Amniotic stem cell (primary cell): ENCODE data around the gene NAT8.
"Not testable (repeated sequence)": the region's sequence is repeated elsewhere in the genome, so short reads cannot be mapped to it uniquely, and the experiment has no call there.

Source experiments
- DNase-seq: peaks from one replicate; lab custom pipeline; 2025; lab: John Stamatoyannopoulos, UW

NAT8 gene, protein sequence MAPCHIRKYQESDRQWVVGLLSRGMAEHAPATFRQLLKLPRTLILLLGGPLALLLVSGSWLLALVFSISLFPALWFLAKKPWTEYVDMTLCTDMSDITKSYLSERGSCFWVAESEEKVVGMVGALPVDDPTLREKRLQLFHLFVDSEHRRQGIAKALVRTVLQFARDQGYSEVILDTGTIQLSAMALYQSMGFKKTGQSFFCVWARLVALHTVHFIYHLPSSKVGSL

DNA sequence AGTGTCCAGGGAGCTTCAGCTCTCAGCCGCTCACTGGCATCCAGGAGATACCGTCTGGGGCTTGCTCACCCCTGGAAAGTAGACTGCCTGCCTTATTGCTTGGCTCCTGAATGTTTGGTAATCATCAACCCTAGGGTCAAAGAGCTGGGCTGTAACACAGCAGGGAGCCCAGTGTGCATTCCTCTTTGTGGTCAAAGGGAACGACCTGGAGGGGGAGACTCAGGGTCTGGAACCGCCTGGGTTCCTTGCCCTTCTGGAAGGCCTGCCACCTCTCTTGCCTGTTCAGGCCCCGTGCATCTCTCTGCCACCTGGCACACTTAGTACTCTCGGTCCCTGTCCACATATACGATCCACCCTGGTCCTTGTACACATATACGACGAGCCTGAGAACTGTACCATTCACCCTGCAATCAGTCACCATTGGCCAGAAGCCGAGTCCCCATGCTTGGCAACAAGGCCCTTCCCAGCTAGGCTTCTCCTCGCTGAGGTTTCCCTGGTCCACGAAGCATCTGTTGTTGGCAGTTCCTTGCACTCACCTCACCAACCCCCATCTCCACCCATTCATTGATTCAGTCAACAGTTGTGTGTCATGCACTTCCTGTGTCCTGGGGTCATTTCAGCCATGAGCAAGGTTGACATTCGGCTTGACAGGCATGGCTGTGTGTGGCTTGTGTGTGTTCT lies at the start of gene NAT8:
Gene NAT8 (minus strand): TSS at position 85 of the 681 bp plus-strand sequence. CDS start 794 bp downstream, outside the sequence.
- no peak for DNase-seq

DNA sequence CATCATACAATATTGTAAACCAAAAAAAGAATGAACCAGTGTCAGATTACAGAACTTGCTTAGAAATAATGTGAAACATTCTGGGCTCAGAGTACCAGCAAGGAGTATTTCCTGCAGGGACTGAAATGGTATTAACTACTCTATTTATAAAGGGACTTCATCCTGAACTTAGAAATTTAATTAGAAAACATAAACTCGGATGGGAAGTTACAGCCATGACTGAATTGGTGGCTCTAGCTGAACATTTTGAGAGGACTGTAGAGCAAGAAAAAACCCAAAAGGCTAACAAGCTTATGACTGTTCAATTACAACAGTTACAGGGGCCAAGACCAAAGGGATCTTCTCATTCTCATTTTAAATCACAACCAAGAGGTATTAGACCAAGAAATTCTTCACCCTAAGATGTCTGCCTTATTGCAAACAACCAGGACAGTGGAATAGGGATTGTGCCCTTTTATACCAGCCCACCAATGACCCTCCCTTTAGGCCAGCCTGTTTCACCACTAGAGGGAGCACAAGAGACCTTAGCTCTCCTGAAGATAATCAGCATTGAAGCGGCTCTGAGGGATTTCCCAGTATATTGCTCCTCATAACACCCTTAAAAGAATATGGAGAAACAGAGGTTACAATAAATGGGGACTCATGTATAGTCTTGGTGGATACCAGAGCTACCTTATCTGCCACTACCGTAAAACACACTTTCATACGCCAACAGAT lies 48.3 kb upstream of the NAT8 start:
- not testable (repeated sequence) for DNase-seq

DNA sequence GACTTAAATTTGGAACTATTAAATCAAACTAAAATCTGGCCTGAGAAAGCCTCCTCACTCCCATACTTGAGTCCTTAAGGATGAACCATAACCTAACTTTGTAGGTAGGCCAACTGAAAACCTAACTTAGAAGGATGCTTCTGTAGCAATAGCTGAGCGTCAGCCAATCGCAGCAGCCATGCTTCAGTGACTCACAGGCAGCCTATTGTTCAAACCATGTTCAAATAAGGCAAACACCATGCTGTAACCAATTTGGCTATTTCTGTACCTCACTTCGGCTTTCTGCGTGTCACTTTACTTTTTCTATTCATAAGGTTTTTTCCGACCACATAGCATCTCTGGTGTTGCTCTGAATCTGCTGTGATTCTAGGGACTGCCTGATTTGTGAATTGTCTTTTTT lies 46.3 kb upstream of the NAT8 start:
- DNase-seq = not testable (repeated sequence)

DNA sequence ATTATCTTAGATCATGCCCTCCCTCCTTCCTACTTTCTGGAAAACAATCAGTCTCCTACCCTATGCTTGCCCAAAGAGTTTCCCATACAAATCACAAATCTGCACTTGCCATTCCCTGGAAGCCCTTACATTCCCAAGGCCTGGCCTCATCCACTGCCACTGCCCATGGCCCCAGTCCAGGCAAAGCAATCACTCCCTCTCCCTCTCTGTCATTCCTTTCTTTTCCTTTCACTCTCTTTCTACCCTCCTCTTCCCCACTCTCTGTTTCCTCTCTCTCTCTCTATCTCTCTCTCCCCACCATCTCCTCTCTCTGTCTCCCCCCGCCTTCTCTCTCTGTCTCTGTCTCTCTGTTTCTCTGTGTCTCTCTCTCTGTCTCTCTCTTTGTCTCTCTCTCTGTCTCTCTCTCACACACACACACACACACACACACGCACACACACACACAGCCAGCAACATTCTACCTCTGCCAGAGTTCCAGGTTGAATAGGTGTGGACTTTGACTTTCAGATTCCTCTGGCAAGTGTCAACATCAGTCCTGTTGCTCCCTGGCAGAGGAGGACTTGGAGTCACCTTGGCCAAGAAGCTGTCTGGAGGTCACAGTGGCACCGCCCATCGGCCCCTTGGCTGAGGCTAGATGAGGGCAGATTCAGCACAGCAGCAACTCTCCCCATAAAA lies 43.7 kb upstream of the NAT8 start:
- DNase-seq = no peak

DNA sequence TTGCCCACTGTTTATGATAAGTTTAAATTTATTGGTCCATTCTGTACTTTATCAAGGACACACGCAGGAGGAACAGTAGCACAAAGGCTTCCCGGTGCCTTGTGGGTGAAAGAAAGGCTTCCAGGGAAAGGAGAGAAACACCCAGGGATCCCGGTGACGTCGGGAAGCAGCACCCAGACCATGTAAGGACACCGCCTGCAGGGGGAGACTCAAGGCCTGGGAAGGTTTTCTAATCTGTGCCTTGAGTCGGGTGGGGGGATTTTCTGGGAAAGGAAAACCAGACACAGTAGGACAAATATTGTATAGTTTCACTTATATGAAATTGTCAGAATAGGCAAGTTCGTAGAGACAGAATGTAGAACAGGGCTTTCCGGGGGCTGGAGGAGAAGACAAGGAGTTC lies 42.7 kb upstream of the NAT8 start:
- DNase-seq = not testable (repeated sequence)

DNA sequence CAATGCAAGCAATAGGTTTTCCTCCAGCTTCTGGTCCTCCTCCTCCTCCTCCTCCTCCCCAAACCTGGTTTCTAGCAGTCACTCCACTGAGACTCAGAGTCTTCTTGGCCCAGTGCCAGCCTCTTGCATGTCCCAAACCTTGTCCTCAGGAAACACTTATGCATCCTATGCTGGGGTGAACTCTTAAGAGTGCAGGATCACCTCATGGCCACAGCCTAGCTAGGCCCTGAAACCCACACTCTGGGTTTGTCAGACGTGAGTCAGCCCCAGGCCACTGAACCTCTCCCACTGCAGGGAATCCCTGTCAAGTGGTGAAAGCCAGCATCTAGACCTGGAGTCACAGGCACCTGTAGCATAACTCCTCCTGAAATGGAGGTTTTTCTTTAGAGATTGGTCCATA lies 42.1 kb upstream of the NAT8 start:
- DNase-seq = not testable (repeated sequence)

DNA sequence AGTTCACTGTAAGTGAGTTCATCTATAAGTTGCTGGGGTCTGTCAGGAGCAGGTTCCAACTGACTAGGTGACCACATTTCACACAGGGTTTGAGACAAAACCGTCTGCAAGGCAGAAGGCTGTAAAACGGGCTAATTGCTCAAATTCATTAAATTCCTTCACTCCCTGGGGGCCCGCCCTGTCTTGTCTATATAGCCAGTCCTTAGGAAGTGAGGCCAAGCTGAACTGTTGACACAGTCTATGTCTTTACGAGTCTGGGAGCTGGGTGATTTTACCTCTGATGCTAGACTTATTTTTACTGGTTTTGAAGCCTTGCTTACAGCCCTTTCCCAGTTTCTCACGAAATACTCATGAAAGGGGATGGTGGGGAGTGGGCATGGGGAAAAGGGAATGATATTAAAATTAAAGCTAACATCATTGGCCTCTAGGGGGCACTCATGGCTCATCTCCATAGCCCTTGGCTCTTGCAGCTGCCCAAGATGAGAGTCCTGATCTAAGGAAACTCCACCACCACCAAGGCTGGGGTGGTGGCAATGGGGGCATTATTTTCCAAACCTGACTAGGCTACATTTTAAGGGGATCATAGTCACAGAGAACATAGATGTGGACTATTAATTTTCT lies 37.8 kb upstream of the NAT8 start:
- not testable (repeated sequence) for DNase-seq

DNA sequence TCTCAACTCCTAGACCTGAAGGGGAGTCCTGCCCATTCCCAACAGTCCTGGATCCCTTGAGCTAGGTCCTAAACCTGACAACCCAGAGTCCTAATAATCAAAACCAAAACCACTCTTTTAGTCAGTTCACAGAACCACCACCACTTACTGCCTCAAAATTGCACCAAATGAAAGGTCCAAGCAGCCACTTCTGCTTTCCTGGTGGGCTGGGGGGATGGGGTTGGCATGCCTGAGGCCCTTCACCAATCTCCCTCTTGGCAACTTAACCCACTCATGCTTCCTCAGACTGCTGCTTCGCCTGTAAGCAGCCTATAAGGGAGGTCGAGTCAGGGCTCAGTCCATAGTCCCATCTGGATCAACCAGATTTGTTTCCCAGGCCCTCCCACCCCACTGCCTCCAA lies 37.0 kb upstream of the NAT8 start:
- not testable (repeated sequence) for DNase-seq

DNA sequence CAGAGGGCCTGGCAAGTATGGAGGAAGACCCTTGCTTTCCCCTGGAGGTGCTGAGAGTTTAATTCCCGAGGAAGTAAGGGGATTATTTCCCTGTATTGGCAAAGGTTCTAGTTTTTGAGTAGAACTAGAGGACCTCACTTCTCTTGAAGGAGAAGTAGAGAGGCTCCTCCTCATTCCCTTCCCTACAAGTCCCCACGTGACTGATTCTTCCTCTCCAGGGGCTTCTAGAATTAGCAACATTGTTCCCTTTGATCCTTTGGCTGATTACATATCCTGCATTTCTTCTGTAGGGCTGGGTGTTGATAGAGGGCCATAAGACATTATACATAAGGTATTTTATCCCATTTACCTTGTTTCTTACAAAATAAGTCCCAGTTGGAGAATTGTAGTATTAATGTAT lies 35.8 kb upstream of the NAT8 start:
- not testable (repeated sequence) for DNase-seq

DNA sequence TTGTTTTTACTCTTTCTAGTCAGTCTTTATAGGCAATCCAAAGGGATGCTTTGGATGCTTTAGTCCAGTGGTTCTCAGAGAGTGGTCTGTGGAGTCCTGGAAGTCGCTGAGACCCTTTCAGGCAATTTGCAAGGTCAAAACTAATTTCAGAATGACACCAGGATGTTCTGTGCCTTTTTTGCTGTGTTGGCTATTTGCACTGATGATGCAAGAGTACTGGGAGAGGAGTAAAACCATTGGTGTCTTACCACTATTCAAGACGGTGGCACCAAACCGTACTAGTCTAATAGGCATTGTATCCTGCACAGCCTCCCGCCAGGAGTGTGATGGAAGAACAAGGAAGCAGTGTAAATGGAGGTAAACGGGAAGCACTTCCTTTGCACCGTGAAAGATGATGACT lies 34.0 kb upstream of the NAT8 start:
- DNase-seq = not testable (repeated sequence)

DNA sequence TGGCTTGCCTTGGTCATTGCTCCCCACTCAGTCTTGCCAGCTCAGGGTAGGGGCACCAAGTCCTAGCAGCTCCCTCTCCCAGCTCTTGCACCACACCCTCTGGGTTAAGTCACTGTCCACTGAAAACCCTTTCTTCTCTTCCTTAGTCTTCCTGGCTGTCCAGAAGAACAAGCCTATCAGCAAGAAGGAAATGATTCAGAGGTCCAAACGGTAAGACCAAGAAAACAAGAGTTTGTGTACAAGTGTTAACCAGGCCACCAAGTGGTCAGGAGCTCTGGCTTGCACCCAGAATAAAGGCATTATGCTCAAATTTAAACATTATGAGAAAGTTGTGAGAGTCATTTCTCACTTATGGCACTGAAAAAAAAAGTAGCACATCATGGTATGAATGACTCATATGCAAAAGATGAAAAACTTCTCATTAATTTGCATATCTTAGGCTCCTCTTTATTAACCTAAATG lies 32.5 kb upstream of the NAT8 start:
- not testable (repeated sequence) for DNase-seq

DNA sequence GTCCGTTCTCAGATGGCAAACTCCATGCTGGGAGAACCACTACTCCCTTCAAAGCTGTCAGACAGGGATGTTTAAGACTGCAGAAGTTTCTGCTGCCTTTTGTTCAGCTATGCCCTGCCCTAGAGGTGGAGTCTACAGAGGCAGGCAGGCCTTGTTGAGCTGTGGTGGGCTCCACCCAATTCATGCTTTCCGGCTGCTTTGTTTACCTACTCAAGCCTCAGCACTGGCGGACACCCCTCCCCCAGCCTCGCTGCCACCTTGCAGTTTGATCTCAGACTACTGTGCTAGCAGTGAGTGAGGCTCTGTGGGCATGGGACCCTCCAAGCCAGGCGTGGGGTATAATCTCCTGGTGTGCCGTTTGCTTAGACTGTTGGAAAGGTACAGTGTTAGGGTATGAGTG lies 27.8 kb upstream of the NAT8 start:
- not testable (repeated sequence) for DNase-seq

DNA sequence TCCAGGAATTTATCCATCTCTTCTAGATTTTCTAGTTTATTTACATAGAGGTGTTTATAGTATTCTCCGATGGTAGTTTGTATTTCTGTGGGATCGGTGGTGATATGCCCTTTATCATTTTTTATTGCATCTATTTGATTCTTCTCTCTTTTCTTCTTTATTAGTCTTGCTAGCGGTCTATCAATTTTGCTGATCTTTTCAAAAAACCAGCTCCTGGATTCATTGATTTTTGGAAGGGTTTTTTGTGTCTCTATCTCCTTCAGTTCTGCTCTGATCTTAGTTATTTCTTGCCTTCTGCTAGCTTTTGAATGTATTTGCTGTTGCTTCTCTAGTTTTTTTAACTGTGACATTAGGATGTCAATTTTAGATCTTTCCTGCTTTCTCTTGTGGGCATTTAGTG lies 25.0 kb upstream of the NAT8 start:
- not testable (repeated sequence) for DNase-seq

DNA sequence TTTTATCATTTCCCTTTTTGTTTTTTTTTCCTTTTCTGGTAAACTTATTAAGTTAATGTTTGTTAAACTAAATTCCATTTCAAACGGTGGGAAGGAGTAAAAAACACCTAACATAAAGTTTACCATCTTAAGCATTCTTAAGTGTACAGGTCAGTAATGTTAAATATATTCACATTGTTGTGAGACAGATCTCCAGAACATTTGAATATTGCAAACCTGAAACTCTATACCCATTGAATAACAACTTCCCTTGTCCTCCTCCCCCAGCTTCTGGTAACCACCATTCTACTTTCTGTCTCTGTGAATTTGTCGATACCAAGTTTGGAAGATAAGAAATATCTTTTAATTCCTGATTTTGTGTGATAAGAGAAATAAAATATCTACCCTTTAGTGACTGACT lies 12.0 kb upstream of the NAT8 start:
- DNase-seq = no peak

DNA sequence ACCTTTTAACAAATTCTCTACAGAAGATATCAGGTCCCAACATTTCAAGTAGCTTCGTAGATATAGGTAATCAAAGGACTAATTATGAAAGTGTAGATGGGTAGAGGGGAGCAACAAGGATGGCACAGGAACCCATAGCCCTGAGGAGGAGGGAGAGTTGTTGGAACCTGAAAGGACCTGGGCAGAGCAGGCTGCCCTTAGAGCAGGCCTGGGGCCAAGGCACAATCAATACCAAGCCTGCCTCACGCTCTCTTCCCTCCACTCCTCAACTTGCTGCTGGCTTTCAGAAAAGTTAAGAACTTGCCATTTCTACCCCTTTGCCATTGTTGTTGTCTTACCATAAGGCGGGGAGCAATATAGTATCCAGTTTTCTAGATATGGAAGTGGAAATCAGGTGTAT lies 10.1 kb upstream of the NAT8 start:
- no peak for DNase-seq

DNA sequence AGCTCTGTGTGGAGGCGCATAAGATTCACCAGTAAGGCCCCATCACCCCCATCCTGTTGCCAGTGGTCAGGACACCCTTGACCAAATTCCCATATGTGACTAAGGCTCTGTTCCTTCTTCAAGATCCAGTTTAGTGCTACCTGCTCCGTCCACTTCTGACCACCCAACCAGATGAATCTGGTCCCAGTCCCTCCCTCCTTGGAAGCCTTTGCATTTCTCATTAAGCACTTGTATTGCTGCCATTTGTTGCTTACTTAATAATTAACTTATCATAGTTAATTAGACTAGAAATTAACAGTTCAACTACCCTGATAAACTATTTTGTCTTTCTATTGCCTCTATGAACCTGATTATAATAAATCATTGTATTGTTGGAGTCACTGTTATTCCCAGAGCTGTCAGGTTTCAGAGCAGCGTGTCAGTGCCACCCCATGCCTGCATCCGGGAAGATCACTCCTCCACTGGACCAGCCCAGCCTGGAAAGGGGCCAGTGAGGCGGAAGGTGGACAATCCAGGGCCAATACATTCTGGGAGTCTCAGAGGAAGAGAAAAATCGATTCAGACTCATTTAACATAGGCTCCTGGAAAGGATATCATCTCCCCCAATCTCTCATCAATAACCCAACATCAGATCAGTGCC lies 9.5 kb upstream of the NAT8 start:
- no peak for DNase-seq

DNA sequence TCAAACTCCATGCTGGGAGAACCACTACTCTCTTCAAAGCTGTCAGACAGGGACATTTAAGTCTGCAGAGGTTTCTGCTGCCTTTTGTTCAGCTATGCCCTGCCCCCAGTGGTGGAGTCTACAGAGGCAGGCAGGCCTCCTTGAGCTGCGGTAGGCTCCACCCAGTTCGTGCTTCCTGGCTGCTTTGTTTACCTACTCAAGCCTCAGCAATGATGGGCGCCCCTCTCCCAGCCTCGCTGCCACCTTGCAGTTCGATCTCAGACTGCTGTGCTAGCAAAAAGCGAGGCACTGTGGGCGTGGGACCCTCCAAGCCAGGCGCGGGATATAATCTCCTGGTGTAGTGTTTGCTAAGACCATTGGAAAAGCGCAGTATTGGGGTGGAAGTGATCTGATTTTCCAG lies 5.5 kb upstream of the NAT8 start:
- DNase-seq = not testable (repeated sequence)

DNA sequence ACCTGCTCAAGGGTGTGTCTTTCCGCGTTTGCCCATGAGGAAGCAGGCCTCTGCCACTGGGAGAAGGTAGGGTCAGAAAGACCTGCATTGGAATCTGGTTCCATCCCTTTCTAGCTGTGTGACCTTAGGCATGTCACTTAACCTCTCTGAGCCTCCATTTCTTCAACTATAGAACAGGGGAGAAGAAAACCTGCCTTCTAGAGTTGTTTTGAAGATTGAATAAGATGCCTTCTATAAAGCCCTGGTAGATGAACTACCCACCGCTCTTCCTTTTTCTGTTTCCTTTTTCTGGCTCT lies 507 bp downstream of the NAT8 start:
- DNase-seq = no peak

DNA sequence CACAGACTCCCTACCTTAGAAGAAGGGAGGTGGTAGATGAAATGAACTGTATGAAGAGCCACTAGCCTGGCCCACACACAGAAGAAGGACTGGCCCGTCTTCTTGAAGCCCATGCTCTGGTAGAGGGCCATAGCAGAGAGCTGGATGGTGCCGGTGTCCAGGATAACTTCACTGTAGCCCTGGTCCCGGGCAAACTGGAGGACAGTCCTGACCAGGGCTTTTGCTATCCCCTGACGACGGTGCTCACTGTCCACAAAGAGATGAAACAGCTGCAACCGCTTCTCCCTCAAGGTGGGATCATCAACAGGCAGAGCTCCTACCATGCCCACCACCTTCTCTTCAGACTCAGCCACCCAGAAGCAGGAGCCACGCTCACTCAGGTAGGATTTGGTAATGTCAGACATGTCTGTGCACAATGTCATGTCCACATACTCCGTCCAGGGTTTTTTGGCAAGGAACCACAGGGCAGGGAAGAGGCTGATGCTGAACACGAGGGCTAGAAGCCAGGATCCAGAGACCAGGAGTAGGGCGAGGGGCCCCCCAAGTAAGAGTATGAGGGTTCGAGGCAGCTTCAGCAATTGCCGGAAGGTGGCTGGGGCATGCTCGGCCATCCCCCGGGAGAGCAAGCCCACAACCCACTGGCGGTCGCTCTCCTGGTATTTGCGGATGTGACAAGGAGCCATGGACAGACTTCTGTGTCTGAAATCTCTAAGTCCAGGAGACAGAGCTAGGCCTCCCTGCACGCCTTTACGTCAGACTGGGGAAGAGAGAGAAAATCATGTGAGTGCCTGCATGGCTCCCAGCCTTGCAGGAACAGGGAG lies 1.1 kb downstream of the NAT8 start:
- DNase-seq = no peak

DNA sequence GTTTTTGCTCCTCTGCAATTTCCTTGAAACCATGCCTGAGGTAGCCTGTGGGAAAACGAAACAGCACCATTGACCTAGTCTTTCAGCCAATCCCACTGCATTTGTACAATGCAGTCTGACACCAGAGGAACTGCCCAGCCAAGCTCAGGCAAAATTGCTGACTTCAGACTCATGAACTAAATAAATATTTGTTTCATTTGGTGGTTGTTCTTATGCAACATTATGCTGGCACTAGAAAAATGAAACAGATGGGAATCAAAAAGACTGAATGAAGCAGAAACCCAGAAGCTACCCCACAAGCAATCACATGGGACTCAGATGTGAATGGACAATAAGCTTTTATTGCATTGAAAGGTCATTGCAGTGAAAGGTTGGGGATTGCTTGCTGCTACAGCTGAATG lies 1.7 kb downstream of the NAT8 start:
- no peak for DNase-seq

DNA sequence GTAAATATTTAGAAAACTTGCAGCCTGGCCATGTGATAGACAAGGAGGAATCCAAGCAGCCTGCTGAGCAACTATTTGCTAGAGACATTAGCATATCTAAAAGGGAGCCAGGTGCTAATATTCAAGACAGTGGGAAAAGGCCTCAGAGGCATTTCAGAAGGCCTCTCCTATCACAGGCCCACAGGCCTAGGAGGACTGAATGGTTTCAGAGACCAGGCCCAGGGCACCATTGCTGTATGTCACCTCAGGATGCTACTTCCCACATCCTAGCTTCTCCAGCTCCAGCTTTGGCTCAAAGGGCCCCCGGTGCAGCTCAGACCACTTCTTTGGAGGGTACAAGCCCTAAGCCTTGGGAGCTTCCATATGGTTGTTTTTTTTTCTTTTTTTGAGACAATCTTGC lies 3.8 kb downstream of the NAT8 start:
- no peak for DNase-seq
